Measurements from ENCODE around the gene JAK2. TPM values are rescaled to one million over a fixed set of nuclear protein-coding genes. Genes with fewer than 3 reads are reported as not detected.

JAK2 gene
- total RNA-seq, 4 donors from 2014 or later: 13.9 to 17.8 (median 14.3) TPM

GRCh38 chr9:4959031-4959430, 26.0 kb upstream of the JAK2 start:
- TF ChIP-seq CTCF (IDR thresholded peaks at IDR 0.05): no peak
- TF ChIP-seq POLR2A (IDR thresholded peaks at IDR 0.05): no peak
- no peak for DNase-seq
- Histone ChIP-seq H3K36me3 (no peaks in the 10 kb centered on the region), H3K27me3 (no peaks in the 10 kb centered on the region), H3K4me3 (replicated peaks in 1 of 3) (no peak overlapping the region), H3K27ac (no peak overlapping the region), H3K9me3 (no peaks in the 10 kb centered on the region), H3K4me1 (no peaks in the 10 kb centered on the region)
- WGBS, 2 donors: 87 to 89% methylated on average over 3 of the region's 3 CpGs
- intact Hi-C loops (cut with DNase I): no loop called here

- WGBS, 2 donors: 93 to 95% methylated on average over 2 of the region's 2 CpGs
- no peak overlapping the region for H3K4me3 ChIP-seq (replicated peaks in 1 of 3)
- no peaks in the 10 kb centered on the region for H3K27me3 ChIP-seq
- TF ChIP-seq CTCF (IDR thresholded peaks at IDR 0.05) (no peak), POLR2A (IDR thresholded peaks at IDR 0.05) (no peak)
- H3K36me3 ChIP-seq: no peaks in the 10 kb centered on the region
- H3K27ac ChIP-seq: no peak overlapping the region
- no peak for DNase-seq
- no peaks in the 10 kb centered on the region for H3K9me3 ChIP-seq
- intact Hi-C loops (cut with DNase I): no loop called here
- no peaks in the 10 kb centered on the region for H3K4me1 ChIP-seq
Observed at GRCh38 chr9:4962085-4962484, 23.0 kb upstream of the JAK2 start.

GRCh38 chr9:4964540-4964939, 20.5 kb upstream of the JAK2 start:
- TF ChIP-seq CTCF (IDR thresholded peaks at IDR 0.05) (no peak), POLR2A (IDR thresholded peaks at IDR 0.05) (no peak)
- Histone ChIP-seq H3K4me3 (replicated peaks in 1 of 3) (no peak overlapping the region), H3K36me3 (no peaks in the 10 kb centered on the region), H3K27ac (no peak overlapping the region), H3K4me1 (no peaks in the 10 kb centered on the region), H3K27me3 (no peaks in the 10 kb centered on the region), H3K9me3 (no peaks in the 10 kb centered on the region)
- no peak for DNase-seq
- intact Hi-C loops (cut with DNase I): no loop called here

- TF ChIP-seq POLR2A (IDR thresholded peaks at IDR 0.05) (no peak), CTCF (IDR thresholded peaks at IDR 0.05) (no peak)
- 77 to 84% methylated on average over 2 of the region's 2 CpGs for WGBS, 2 donors
- DNase-seq: no peak
Observed at GRCh38 chr9:4965174-4965821, 19.8 kb upstream of the JAK2 start.

GRCh38 chr9:4967523-4967922, 17.5 kb upstream of the JAK2 start:
- Histone ChIP-seq H3K4me3 (replicated peaks in 1 of 3) (no peak overlapping the region), H3K27me3 (no peaks in the 10 kb centered on the region), H3K36me3 (no peaks in the 10 kb centered on the region), H3K27ac (no peak overlapping the region), H3K4me1 (no peaks in the 10 kb centered on the region), H3K9me3 (no peaks in the 10 kb centered on the region)
- no peak for DNase-seq
- TF ChIP-seq CTCF (IDR thresholded peaks at IDR 0.05) (no peak), POLR2A (IDR thresholded peaks at IDR 0.05) (no peak)
- 81% methylated on average over 3 of the region's 3 CpGs for WGBS, 2 donors
- intact Hi-C loops (cut with DNase I): no loop called here

More at GRCh38 chr9:4965174-4965821, 19.8 kb upstream of the JAK2 start:
- no peaks in the 10 kb centered on the region for H3K9me3 ChIP-seq
- H3K27me3 ChIP-seq: no peaks in the 10 kb centered on the region
- H3K27ac ChIP-seq: no peak overlapping the region
- intact Hi-C loops (cut with DNase I): no loop called here
- H3K36me3 ChIP-seq: no peaks in the 10 kb centered on the region
- H3K4me3 ChIP-seq (replicated peaks in 1 of 3): no peak overlapping the region
- H3K4me1 ChIP-seq: no peaks in the 10 kb centered on the region
